Measurements from ENCODE around the gene HSFX1. TPM values are rescaled to one million over a fixed set of nuclear protein-coding genes. Genes with fewer than 3 reads are reported as not detected.
"Not testable (repeated sequence)": the region's sequence is repeated elsewhere in the genome, so short reads cannot be mapped to it uniquely, and the experiment has no call there.

Gene HSFX1, protein sequence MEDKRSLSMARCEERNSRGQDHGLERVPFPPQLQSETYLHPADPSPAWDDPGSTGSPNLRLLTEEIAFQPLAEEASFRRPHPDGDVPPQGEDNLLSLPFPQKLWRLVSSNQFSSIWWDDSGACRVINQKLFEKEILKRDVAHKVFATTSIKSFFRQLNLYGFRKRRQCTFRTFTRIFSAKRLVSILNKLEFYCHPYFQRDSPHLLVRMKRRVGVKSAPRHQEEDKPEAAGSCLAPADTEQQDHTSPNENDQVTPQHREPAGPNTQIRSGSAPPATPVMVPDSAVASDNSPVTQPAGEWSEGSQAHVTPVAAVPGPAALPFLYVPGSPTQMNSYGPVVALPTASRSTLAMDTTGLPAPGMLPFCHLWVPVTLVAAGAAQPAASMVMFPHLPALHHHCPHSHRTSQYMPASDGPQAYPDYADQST
- polyA plus RNA-seq (0.57 and 1.3 TPM in 2 replicates), polyA minus RNA-seq (2.9 and 4.1 TPM in 2 replicates)

DNA sequence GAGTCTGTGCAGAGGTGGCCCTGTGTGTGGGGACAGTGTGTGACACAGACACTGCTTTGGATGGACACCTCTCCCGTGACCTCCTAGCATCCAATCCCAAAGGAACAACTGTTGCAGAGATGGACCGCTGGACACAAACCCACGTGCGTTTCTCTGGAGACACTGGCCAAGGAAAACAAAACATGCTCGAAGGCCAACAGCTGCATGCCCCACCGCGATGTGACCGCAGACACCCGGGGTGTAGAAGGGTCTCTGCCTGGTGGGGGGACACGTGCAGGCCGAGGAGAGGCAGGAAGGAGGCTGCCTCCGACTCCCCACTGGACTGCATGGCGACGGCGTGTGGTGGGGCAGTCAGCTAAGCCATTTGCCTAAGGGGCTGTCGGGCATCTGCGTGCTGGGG, at the start of gene HSFX1:
TSS of gene HSFX1 (plus strand) at position 301 of the 400 bp plus-strand sequence. CDS start 614 bp downstream, outside the sequence.
- not testable (repeated sequence) for H3K9me2 ChIP-seq (ENCODE audit: insufficient read depth, low read length); H3K4me2 ChIP-seq (ENCODE audit: low read length); H3K36me3 ChIP-seq (ENCODE audit: insufficient read depth, low read length); H3K4me3 ChIP-seq (ENCODE audit: low read length); H2AFZ ChIP-seq (ENCODE audit: low read depth, low read length); H3K27me3 ChIP-seq (ENCODE audit: insufficient read depth, low read depth, low read length); H4K20me1 ChIP-seq (ENCODE audit: insufficient read depth); H3F3A ChIP-seq (ENCODE audit: insufficient read depth, low read length, poor library complexity, severe bottlenecking); H3K9me3 ChIP-seq (ENCODE audit: low read length); H3K79me2 ChIP-seq (replicated peaks; ENCODE audit: insufficient read depth, low read length); H3K27ac ChIP-seq (ENCODE audit: low read length); H3K9ac ChIP-seq (ENCODE audit: low read length)

- not testable (repeated sequence) for H3K27ac ChIP-seq (ENCODE audit: low read length); H3F3A ChIP-seq (ENCODE audit: insufficient read depth, low read length, poor library complexity, severe bottlenecking); H3K9me2 ChIP-seq (ENCODE audit: insufficient read depth, low read length); H4K20me1 ChIP-seq (ENCODE audit: insufficient read depth); H2AFZ ChIP-seq (ENCODE audit: low read depth, low read length); H3K9me3 ChIP-seq (ENCODE audit: low read length); H3K36me3 ChIP-seq (ENCODE audit: insufficient read depth, low read length); H3K79me2 ChIP-seq (replicated peaks; ENCODE audit: insufficient read depth, low read length); H3K4me2 ChIP-seq (ENCODE audit: low read length); H3K9ac ChIP-seq (ENCODE audit: low read length); H3K27me3 ChIP-seq (ENCODE audit: insufficient read depth, low read depth, low read length); H3K4me3 ChIP-seq (ENCODE audit: low read length)
These were observed 46.6 kb upstream of the HSFX1 start for GRCh38 chrX:149727308-149727707.

- H3K27me3 ChIP-seq (ENCODE audit: insufficient read depth, low read depth, low read length); H3K4me2 ChIP-seq (ENCODE audit: low read length); H3K9me3 ChIP-seq (ENCODE audit: low read length); H4K20me1 ChIP-seq (ENCODE audit: insufficient read depth); H2AFZ ChIP-seq (ENCODE audit: low read depth, low read length); H3K4me3 ChIP-seq (ENCODE audit: low read length); H3K36me3 ChIP-seq (ENCODE audit: insufficient read depth, low read length); H3K27ac ChIP-seq (ENCODE audit: low read length); H3K9ac ChIP-seq (ENCODE audit: low read length); H3K79me2 ChIP-seq (replicated peaks; ENCODE audit: insufficient read depth, low read length); H3F3A ChIP-seq (ENCODE audit: insufficient read depth, low read length, poor library complexity, severe bottlenecking); H3K9me2 ChIP-seq (ENCODE audit: insufficient read depth, low read length): not testable (repeated sequence)
These were observed 31.6 kb upstream of the HSFX1 start for GRCh38 chrX:149742269-149742668.

DNA sequence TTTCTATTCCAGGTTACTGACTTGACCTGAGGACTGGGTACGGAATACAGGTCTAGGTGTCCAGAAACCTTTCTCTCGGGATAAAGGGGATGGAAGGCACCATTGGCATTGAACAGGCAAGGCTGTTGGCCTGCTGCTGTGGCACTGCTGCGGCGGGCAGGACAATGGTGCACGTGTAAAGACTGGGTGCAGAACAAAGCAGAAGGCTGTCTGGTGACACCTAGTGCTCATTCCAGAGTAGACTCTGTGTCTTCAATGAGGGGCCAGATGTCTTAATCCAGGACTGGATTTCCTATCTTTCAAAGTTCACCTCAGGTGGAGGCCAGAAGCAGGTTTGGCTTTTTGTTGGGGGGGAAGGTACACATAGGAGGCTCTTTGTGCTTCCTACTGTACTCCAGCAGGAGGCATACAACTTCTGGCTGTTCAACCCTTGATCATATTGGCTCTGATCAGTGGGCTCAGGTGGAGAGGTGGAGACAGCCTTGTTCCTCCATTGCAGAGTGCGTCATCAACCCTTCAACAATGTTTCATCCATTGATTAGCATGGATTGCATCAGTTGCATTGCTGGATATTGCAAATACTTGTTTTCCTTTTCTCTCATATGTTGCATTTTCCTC, 27.4 kb upstream of the HSFX1 start:
- H3K79me2 ChIP-seq (replicated peaks; ENCODE audit: insufficient read depth, low read length); H2AFZ ChIP-seq (ENCODE audit: low read depth, low read length); H3K9me3 ChIP-seq (ENCODE audit: low read length); H3K4me2 ChIP-seq (ENCODE audit: low read length); H3K36me3 ChIP-seq (ENCODE audit: insufficient read depth, low read length); H3K4me3 ChIP-seq (ENCODE audit: low read length); H3F3A ChIP-seq (ENCODE audit: insufficient read depth, low read length, poor library complexity, severe bottlenecking); H4K20me1 ChIP-seq (ENCODE audit: insufficient read depth); H3K9me2 ChIP-seq (ENCODE audit: insufficient read depth, low read length); H3K9ac ChIP-seq (ENCODE audit: low read length); H3K27ac ChIP-seq (ENCODE audit: low read length); H3K27me3 ChIP-seq (ENCODE audit: insufficient read depth, low read depth, low read length): not testable (repeated sequence)

GRCh38 chrX:149757206-149758067, 16.4 kb upstream of the HSFX1 start:
- no peak overlapping the region for H3K9ac ChIP-seq (ENCODE audit: low read length)
- no peaks in the 10 kb centered on the region for H3K36me3 ChIP-seq (ENCODE audit: insufficient read depth, low read length)
- no peaks in the 10 kb centered on the region for H4K20me1 ChIP-seq (ENCODE audit: insufficient read depth)
- no peak overlapping the region for H3K27ac ChIP-seq (ENCODE audit: low read length)
- no peaks in the 10 kb centered on the region for H3K9me2 ChIP-seq (ENCODE audit: insufficient read depth, low read length)
- no peaks in the 10 kb centered on the region for H3F3A ChIP-seq (ENCODE audit: insufficient read depth, low read length, poor library complexity, severe bottlenecking)
- H3K9me3 ChIP-seq (ENCODE audit: low read length): no peaks in the 10 kb centered on the region
- H2AFZ ChIP-seq (ENCODE audit: low read depth, low read length): no peak overlapping the region
- no peaks in the 10 kb centered on the region for H3K79me2 ChIP-seq (replicated peaks; ENCODE audit: insufficient read depth, low read length)
- H3K4me2 ChIP-seq (ENCODE audit: low read length): no peak overlapping the region
- no peak overlapping the region for H3K4me3 ChIP-seq (ENCODE audit: low read length)
- H3K27me3 ChIP-seq (ENCODE audit: insufficient read depth, low read depth, low read length): no peaks in the 10 kb centered on the region
- TF ChIP-seq TAF1 (IDR thresholded peaks at IDR 0.05; ENCODE audit: low read depth): no peak
- TF ChIP-seq SMC3 (conservative IDR thresholded peaks at IDR 0.05; ENCODE audit: poor library complexity): no peak
- no peak for TF ChIP-seq EP300 (conservative IDR thresholded peaks at IDR 0.05; ENCODE audit: poor library complexity, severe bottlenecking)
- TF ChIP-seq REST (IDR thresholded peaks at IDR 0.05; ENCODE audit: borderline replicate concordance): no peak
- TF ChIP-seq, protein P1, sequence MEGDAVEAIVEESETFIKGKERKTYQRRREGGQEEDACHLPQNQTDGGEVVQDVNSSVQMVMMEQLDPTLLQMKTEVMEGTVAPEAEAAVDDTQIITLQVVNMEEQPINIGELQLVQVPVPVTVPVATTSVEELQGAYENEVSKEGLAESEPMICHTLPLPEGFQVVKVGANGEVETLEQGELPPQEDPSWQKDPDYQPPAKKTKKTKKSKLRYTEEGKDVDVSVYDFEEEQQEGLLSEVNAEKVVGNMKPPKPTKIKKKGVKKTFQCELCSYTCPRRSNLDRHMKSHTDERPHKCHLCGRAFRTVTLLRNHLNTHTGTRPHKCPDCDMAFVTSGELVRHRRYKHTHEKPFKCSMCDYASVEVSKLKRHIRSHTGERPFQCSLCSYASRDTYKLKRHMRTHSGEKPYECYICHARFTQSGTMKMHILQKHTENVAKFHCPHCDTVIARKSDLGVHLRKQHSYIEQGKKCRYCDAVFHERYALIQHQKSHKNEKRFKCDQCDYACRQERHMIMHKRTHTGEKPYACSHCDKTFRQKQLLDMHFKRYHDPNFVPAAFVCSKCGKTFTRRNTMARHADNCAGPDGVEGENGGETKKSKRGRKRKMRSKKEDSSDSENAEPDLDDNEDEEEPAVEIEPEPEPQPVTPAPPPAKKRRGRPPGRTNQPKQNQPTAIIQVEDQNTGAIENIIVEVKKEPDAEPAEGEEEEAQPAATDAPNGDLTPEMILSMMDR (IDR thresholded peaks at IDR 0.05; ENCODE audit: poor library complexity, severe bottlenecking): no peak
- no peak for TF ChIP-seq POLR2AphosphoS5 (IDR thresholded peaks at IDR 0.05)
- no peak for TF ChIP-seq RAD21 (conservative IDR thresholded peaks at IDR 0.05)
